ENCODE measurements around the gene FOXP1. TPM values are rescaled to one million over a fixed set of nuclear protein-coding genes. Genes with fewer than 3 reads are reported as not detected.

Gene FOXP1
- polyA plus RNA-seq, 1 donor from 2014 or later, result 5.6 TPM

- no peaks in the 10 kb centered on the region for H3K9me2 ChIP-seq (ENCODE audit: insufficient read depth, low read length)
- no peak overlapping the region for H3K4me2 ChIP-seq (ENCODE audit: low read length)
- no peaks in the 10 kb centered on the region for H3K36me3 ChIP-seq (ENCODE audit: insufficient read depth, low read length)
- no peaks in the 10 kb centered on the region for H4K20me1 ChIP-seq (ENCODE audit: insufficient read depth)
- no peak overlapping the region for H2AFZ ChIP-seq (ENCODE audit: low read depth, low read length)
- no peak overlapping the region for H3K4me3 ChIP-seq (ENCODE audit: low read length)
- H3K27ac ChIP-seq (ENCODE audit: low read length), result no peak overlapping the region
- no peaks in the 10 kb centered on the region for H3F3A ChIP-seq (ENCODE audit: insufficient read depth, low read length, poor library complexity, severe bottlenecking)
- TF ChIP-seq SMC3 (conservative IDR thresholded peaks at IDR 0.05; ENCODE audit: poor library complexity) (no peak), REST (IDR thresholded peaks at IDR 0.05; ENCODE audit: borderline replicate concordance) (no peak), MXI1 (conservative IDR thresholded peaks at IDR 0.05; ENCODE audit: poor library complexity, severe bottlenecking) (no peak), RAD21 (conservative IDR thresholded peaks at IDR 0.05) (no peak), POLR2AphosphoS5 (IDR thresholded peaks at IDR 0.05) (no peak), TAF1 (IDR thresholded peaks at IDR 0.05; ENCODE audit: low read depth) (no peak)
- H3K9ac ChIP-seq (ENCODE audit: low read length), result no peak overlapping the region
- no peaks in the 10 kb centered on the region for H3K9me3 ChIP-seq (ENCODE audit: low read length)
- no peaks in the 10 kb centered on the region for H3K27me3 ChIP-seq (ENCODE audit: insufficient read depth, low read depth, low read length)
- no peaks in the 10 kb centered on the region for H3K79me2 ChIP-seq (replicated peaks; ENCODE audit: insufficient read depth, low read length)
These were observed 600.8 kb downstream of the FOXP1 start for GRCh38 chr3:70982700-70983140.

GRCh38 chr3:70982284-70982683, 601.2 kb downstream of the FOXP1 start:
- no peak for TF ChIP-seq POLR2AphosphoS5 (IDR thresholded peaks at IDR 0.05)
- no peak for TF ChIP-seq SMC3 (conservative IDR thresholded peaks at IDR 0.05; ENCODE audit: poor library complexity)
- no peak for TF ChIP-seq TAF1 (IDR thresholded peaks at IDR 0.05; ENCODE audit: low read depth)
- Histone ChIP-seq H3K27ac (ENCODE audit: low read length) (no peak overlapping the region), H3K9me3 (ENCODE audit: low read length) (no peaks in the 10 kb centered on the region), H4K20me1 (ENCODE audit: insufficient read depth) (no peaks in the 10 kb centered on the region), H3K4me3 (ENCODE audit: low read length) (no peak overlapping the region), H3K27me3 (ENCODE audit: insufficient read depth, low read depth, low read length) (no peaks in the 10 kb centered on the region), H2AFZ (ENCODE audit: low read depth, low read length) (no peak overlapping the region), H3K79me2 (replicated peaks; ENCODE audit: insufficient read depth, low read length) (no peaks in the 10 kb centered on the region), H3K9me2 (ENCODE audit: insufficient read depth, low read length) (no peaks in the 10 kb centered on the region), H3K9ac (ENCODE audit: low read length) (no peak overlapping the region), H3K4me2 (ENCODE audit: low read length) (no peak overlapping the region), H3F3A (ENCODE audit: insufficient read depth, low read length, poor library complexity, severe bottlenecking) (no peaks in the 10 kb centered on the region), H3K36me3 (ENCODE audit: insufficient read depth, low read length) (no peaks in the 10 kb centered on the region)

GRCh38 chr3:70981231-70981880, 602.2 kb downstream of the FOXP1 start:
- Histone ChIP-seq H2AFZ (ENCODE audit: low read depth, low read length) (no peak overlapping the region), H3K9ac (ENCODE audit: low read length) (no peak overlapping the region), H3K4me2 (ENCODE audit: low read length) (no peak overlapping the region), H3K9me2 (ENCODE audit: insufficient read depth, low read length) (no peaks in the 10 kb centered on the region), H3K27ac (ENCODE audit: low read length) (no peak overlapping the region), H3F3A (ENCODE audit: insufficient read depth, low read length, poor library complexity, severe bottlenecking) (no peaks in the 10 kb centered on the region), H4K20me1 (ENCODE audit: insufficient read depth) (no peaks in the 10 kb centered on the region), H3K9me3 (ENCODE audit: low read length) (no peaks in the 10 kb centered on the region), H3K79me2 (replicated peaks; ENCODE audit: insufficient read depth, low read length) (no peaks in the 10 kb centered on the region), H3K36me3 (ENCODE audit: insufficient read depth, low read length) (peaks cover 3% of the 10 kb centered on the region), H3K4me3 (ENCODE audit: low read length) (no peak overlapping the region), H3K27me3 (ENCODE audit: insufficient read depth, low read depth, low read length) (no peaks in the 10 kb centered on the region)
- TF ChIP-seq RAD21 (conservative IDR thresholded peaks at IDR 0.05) (no peak), TAF1 (IDR thresholded peaks at IDR 0.05; ENCODE audit: low read depth) (no peak), REST (IDR thresholded peaks at IDR 0.05; ENCODE audit: borderline replicate concordance) (no peak), POLR2AphosphoS5 (IDR thresholded peaks at IDR 0.05) (no peak), EZH2 (IDR thresholded peaks at IDR 0.05; ENCODE audit: borderline replicate concordance, insufficient read depth, low read length, poor library complexity, severe bottlenecking) (no peak), SMC3 (conservative IDR thresholded peaks at IDR 0.05; ENCODE audit: poor library complexity) (no peak), MXI1 (conservative IDR thresholded peaks at IDR 0.05; ENCODE audit: poor library complexity, severe bottlenecking) (no peak)
